ENCODE results near the gene MYLK.
A peak's percentile ranks its signal among the peaks of the same experiment; 100 is the strongest.
"Not testable (repeated sequence)": the region's sequence is repeated elsewhere in the genome, so short reads cannot be mapped to it uniquely, and the experiment has no call there.

The MYLK gene

DNA sequence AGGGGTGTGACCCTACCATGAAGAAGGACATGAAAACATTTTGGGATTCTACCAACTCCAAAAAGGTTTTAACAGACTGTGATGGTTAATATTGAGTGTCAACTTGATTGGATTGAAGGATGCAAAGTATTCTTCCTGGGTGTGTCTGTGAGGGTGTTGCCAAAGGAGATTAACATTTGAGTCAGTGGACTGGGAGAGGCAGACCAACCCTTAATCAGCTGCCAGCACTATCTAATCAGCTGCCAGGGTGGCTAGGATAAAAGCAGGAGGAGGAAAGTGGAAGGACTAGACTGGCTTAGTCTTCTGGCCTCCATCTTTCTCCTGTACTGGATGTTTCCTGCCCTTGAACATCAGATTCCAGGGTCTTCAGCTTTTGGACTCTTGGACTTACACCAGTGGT lies 283.3 kb downstream of the MYLK start:
- not testable (repeated sequence) for DNase-seq (ENCODE audit: low read depth, low spot score)

GRCh38 chr3:123597561-123597960 lies 286.6 kb downstream of the MYLK start:
- DNase-seq (ENCODE audit: low read depth, low spot score) = no peak

- DNase-seq (ENCODE audit: low read depth, low spot score) = no peak
Measured at GRCh38 chr3:123595396-123596180, 288.5 kb downstream of the MYLK start.

GRCh38 chr3:123593381-123593780 lies 290.8 kb downstream of the MYLK start:
- no peak for DNase-seq (ENCODE audit: low read depth, low spot score)

DNA sequence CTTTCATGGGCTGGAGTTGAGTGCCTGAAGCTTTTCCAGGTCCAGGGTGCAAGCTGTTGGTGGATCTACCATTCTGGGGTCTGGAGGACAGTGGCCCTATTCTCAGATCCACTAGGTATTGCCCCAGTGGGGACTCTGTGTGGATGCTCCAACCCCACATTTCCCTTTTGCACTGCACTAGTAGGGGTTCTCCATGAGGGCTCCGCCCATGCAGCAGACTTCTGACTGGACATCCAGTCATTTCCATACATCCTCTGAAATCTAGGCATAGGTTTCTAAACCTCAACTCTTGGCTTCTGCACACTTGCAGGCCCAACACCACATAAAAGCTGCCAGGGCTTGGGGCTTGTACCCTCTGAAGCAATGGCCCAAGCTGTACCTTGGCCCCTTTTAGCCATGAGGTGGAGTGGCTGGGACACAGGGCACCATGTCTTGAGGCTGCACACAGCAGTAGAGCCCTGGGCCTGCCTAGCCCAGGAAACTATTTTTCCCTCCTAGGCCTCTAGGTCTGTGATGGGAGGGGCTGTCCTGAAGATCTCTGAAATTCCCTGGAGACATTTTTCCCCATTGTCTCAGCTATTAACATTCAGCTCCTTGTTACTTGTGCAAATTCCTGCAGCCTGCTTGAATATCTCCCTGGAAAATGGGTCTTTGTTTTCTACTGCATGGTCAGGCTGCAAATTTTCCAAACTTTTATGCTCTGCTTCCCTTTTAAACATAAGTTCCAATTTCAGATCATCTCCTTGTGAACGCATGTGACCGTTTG lies 293.3 kb downstream of the MYLK start:
- no peak for DNase-seq (ENCODE audit: low read depth, low spot score)

- no peak for DNase-seq (ENCODE audit: low read depth, low spot score)
Measured at GRCh38 chr3:123587401-123587800, 296.7 kb downstream of the MYLK start.

- DNase-seq (ENCODE audit: low read depth, low spot score) = no peak
Measured at GRCh38 chr3:123586968-123587367, 297.2 kb downstream of the MYLK start.

DNA sequence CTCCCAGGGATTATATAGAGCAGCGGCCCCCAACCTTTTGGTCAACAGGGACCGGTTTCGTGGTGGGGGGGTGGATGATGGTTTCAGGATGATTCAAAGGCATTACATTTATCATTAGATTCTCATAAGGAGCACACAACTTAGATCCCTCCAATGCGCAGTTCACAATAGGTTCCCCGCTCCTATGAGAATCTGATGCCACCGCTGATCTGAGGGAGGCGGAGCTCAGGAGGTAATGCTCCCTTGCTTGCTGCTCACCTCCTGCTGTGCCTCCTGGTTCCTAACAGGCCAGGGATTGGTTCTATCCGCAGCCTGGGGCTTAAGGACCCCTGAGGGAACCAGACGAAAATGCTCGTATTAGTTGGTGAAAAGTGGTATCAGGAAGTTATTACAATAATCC lies 298.0 kb downstream of the MYLK start:
- DNase-seq (ENCODE audit: low read depth, low spot score) = peak; percentile 47

DNA sequence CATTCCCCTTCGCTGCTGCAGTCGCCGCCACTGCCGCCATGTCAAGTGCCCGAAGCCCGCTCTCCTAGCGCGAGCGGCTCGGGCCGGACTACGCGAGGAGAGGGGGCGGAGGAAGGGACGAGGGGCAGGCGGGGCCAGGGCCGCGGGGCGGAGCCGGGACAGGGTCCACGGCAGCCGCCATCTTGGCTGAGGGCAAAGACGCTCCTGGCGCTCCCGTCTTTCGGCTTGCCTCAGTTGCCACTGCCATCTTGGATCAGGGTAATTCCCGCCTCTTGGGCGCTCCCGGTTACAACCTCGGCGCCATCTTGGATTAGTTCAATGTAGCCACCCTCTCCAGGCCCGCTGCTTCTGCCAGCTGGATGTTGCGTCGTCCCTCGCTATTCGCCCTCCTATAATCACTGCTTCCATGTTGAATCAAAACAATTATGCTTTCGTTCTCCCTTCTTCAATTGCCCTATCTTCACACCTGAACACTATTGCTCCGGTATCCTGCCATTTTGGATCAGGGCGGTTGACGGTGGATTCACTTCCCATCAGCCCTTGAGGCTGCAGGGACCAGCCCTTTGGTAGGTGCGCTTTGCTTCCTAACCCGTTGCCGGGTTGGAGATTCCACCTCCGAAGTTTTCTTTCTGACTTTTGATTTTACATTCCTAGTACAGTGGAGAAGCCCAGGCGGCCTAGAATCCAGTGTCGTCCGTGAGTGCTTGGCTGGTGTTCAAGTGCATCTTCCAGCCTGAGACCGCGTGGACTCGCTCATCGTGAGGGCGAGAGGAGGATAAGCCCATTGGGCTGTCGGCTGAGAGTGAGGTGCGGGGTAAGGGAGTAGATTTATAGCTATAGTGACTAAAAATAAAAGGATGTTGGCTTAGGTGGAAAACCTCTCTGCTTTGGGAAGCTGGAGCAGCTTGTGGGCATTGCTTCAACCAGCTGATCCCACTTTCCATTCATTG lies 298.9 kb downstream of the MYLK start, which contains the start of gene HACD2:
TSS of gene HACD2 (minus strand) at position 66 of the 950 bp plus-strand sequence. CDS start at position 40, 26 bp downstream.
- peak; percentile 90 for DNase-seq (ENCODE audit: low read depth, low spot score)

GRCh38 chr3:123584284-123584987 lies 299.7 kb downstream of the MYLK start:
- no peak for DNase-seq (ENCODE audit: low read depth, low spot score)

DNA sequence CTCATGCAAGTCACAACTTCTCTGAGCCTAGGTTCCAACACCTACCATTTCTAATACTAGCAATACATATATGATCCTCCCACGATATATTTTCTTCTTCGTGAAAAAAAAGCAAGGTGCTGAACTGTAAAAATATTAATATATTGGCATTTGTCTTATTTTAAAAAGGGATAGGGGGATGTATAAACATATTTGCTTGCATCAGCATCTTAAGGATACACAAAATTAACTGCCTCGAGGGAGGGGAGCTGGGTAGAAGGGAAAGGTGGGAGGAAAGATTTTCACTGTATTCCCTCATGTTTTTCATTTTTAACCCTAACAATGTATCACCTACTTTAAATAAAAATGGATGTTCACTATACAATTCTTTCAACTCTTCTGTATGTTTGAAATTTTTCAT lies 300.6 kb downstream of the MYLK start:
- no peak for DNase-seq (ENCODE audit: low read depth, low spot score)

DNA sequence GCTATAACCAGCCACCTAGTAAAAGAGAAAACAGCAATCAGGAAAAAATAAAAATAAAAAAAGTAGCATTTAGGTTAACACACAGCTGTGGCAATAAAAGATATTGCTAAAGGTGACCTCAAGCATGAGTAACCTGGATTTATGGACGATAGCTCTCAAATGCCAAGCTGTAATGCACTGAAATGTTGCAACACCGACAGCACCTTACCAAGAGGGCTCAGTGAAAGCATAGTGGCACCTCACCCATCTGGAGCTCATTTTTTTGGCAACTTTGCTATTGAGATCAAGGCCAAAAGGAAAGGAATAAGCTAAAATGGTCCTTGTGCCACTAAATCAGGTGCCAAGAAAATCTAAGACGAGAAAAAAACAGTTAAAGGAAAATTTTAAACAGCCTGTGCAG lies 301.8 kb downstream of the MYLK start:
- no peak for DNase-seq (ENCODE audit: low read depth, low spot score)

DNA sequence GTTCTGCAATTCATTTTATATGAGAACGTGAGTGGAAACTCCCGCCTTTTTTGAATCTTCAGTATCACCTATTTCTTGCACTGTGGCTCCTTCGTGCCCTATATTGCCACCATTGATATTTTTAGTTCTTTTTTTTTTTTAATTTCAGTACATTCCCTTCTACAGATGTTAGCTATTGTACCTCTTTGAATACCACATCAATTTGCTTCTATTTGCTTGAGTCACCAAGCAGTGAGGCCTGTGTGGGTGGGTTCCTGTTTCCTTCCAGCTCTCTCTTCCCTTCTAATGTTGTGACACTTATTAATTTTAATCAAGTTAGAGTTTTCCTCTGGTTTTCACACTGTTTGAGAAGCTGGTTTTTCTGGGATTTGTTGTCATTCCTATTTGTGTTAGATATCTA lies 308.0 kb downstream of the MYLK start:
- DNase-seq (ENCODE audit: low read depth, low spot score) = no peak

DNA sequence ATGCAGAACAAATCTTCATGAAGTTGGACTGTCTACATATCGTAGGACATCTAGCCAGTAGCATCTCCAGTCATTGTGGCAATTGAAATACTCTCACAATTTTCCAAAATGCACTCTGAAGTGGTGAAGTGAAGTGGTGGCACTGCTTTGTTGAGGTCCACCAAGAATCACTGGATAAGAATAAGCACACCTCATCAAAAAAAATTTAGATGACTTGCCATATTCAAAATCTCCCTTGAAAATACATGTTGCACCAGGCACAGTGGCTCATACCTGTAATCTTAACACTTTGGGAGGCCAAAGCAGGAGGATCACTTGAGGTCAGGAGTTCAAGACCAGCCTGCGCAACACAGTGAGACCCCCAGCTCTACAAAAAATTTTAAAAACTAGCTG lies 312.2 kb downstream of the MYLK start:
- no peak for DNase-seq (ENCODE audit: low read depth, low spot score)

- DNase-seq (ENCODE audit: low read depth, low spot score) = no peak
Measured at GRCh38 chr3:123571264-123571972, 312.7 kb downstream of the MYLK start.

DNA sequence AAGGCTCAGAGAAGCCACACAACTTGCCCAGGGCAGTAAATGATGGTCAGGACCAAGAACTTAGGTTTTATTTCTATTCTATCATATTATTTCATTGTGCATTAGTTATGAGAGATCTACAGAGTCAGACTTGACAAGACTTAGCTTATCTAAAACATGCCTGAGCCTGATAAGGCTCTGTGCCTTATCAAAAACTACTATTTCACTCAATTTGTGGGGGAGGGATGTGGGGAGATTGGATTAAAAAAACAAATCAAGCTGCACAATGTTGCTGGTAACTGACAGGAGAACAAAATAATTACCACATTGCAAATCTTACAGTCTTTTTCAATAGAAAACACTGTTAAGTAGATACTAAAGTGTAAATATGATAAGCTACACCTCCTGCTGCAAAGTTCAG lies 315.3 kb downstream of the MYLK start:
- DNase-seq (ENCODE audit: low read depth, low spot score) = no peak

- DNase-seq (ENCODE audit: low read depth, low spot score) = no peak
Measured at GRCh38 chr3:123568034-123568433, 316.1 kb downstream of the MYLK start.

DNA sequence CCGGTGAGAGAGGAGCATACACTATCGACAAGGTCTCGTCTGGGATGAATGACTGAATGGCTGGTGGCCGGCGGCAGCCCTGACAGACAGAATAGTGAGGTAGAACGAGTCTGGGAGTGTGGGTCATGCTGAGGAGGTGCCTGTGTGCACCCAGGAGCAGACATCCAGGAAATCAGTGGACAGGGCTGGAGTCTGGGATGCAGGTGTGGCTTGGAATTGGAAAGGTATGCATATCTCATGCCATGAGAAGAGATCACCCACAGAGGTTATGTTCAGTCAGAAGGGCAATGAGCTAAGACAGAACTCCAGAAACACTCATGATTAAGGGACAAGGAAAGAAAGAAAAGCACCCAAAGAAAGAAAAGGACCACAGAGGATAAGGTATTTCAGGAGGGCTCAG lies 320.1 kb downstream of the MYLK start:
- no peak for DNase-seq (ENCODE audit: low read depth, low spot score)

GRCh38 chr3:123562547-123562946 lies 321.6 kb downstream of the MYLK start:
- DNase-seq (ENCODE audit: low read depth, low spot score) = no peak

DNA sequence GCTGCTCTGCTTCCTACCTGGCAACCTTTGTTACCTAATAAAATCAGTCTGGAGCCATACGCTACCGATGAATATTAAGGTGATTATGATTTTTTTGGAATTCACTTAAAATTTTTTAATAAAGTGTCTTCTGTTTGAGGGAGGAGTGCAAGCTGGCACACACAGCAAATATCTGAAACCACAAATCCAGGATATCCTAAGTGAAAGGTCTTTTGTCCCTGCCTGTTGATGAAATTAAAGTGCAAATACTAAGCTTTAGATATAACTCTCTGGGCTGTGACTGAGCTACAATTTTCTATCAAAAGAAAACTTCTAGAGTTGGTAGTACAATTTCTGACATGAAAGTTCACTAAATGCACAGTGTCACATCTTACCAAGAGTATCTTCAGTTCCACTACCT lies 322.9 kb downstream of the MYLK start:
- no peak for DNase-seq (ENCODE audit: low read depth, low spot score)

All from iPS DF 19.7 (cell line).